Nephron (organoid): ENCODE data around the gene PROK1.

Source experiments
- H3K27ac Mint-ChIP-seq, 3 experiments: 2 replicates each; pipeline ENCODE4 v1.8.0; 2020; ENCODE audit warnings: mixed read lengths in 3 of 3, mild to moderate bottlenecking in 2 of 3, moderate library complexity in 1 of 3
- H3K27me3 Mint-ChIP-seq: 2 replicates; pipeline ENCODE4 v1.8.0; 2021; ENCODE audit warnings: low read depth, mild to moderate bottlenecking, moderate library complexity, mixed read lengths
- H3K36me3 Mint-ChIP-seq: 2 replicates; pipeline ENCODE4 v1.8.0; 2020; ENCODE audit warnings: low read depth, mixed read lengths
- H3K4me1 Mint-ChIP-seq: 2 replicates; pipeline ENCODE4 v1.8.0; 2020; ENCODE audit warnings: mixed read lengths
- H3K4me3 Mint-ChIP-seq, 3 experiments: 2 replicates each; pipeline ENCODE4 v1.8.0; 2020; ENCODE audit warnings: mild to moderate bottlenecking in 3 of 3, mixed read lengths in 3 of 3, moderate library complexity in 2 of 3
- H3K9me3 Mint-ChIP-seq: 2 replicates; pipeline ENCODE4 v1.8.0; 2020; ENCODE audit warnings: mixed read lengths
- CTCF ChIP-seq, 3 experiments: fragments of 200-600 bp; sonication (generic); IDR thresholded peaks; one replicate each; pipeline ENCODE4 v1.5.0; 2021; ENCODE audit warnings: antibody characterized with exemption in 3 of 3; ENCODE audit not compliant: unreplicated experiment in 3 of 3

The PROK1 gene

GRCh38 chr1:110474444-110474843, 23.5 kb downstream of the PROK1 start:
- H3K27ac Mint-ChIP-seq, result no peak overlapping the region
- no peaks in the 10 kb centered on the region for H3K9me3 Mint-ChIP-seq
- peaks cover 14% of the 10 kb centered on the region for H3K27me3 Mint-ChIP-seq
- no peaks in the 10 kb centered on the region for H3K4me1 Mint-ChIP-seq
- H3K4me3 Mint-ChIP-seq, result no peak overlapping the region
- no peak for TF ChIP-seq CTCF (IDR thresholded peaks at IDR 0.05; ENCODE audit: unreplicated experiment in 3 of 3)
- no peaks in the 10 kb centered on the region for H3K36me3 Mint-ChIP-seq

- TF ChIP-seq CTCF (IDR thresholded peaks at IDR 0.05; ENCODE audit: unreplicated experiment in 3 of 3), result no peak
- H3K36me3 Mint-ChIP-seq, result no peaks in the 10 kb centered on the region
- H3K4me3 Mint-ChIP-seq, result no peak overlapping the region
- no peak overlapping the region for H3K27ac Mint-ChIP-seq
- no peaks in the 10 kb centered on the region for H3K4me1 Mint-ChIP-seq
- no peaks in the 10 kb centered on the region for H3K9me3 Mint-ChIP-seq
- peaks cover 18% of the 10 kb centered on the region for H3K27me3 Mint-ChIP-seq
Observed at GRCh38 chr1:110475362-110476027, 24.5 kb downstream of the PROK1 start.

GRCh38 chr1:110476028-110476765, 25.2 kb downstream of the PROK1 start:
- Mint-ChIP-seq H3K9me3 (no peaks in the 10 kb centered on the region), H3K27ac (no peak overlapping the region), H3K36me3 (no peaks in the 10 kb centered on the region), H3K27me3 (peaks cover 15% of the 10 kb centered on the region), H3K4me3 (no peak overlapping the region), H3K4me1 (no peaks in the 10 kb centered on the region)
- TF ChIP-seq CTCF (IDR thresholded peaks at IDR 0.05; ENCODE audit: unreplicated experiment in 3 of 3), result no peak

GRCh38 chr1:110477041-110477440, 26.1 kb downstream of the PROK1 start:
- Mint-ChIP-seq H3K4me3 (no peak overlapping the region), H3K27me3 (peaks cover 18% of the 10 kb centered on the region), H3K36me3 (no peaks in the 10 kb centered on the region), H3K9me3 (no peaks in the 10 kb centered on the region), H3K27ac (no peak overlapping the region), H3K4me1 (no peaks in the 10 kb centered on the region)
- TF ChIP-seq CTCF (IDR thresholded peaks at IDR 0.05; ENCODE audit: unreplicated experiment in 3 of 3), result no peak

GRCh38 chr1:110477445-110477957, 26.6 kb downstream of the PROK1 start:
- Mint-ChIP-seq H3K9me3 (no peaks in the 10 kb centered on the region), H3K27me3 (peaks cover 23% of the 10 kb centered on the region), H3K4me3 (no peak overlapping the region), H3K27ac (no peak overlapping the region), H3K36me3 (no peaks in the 10 kb centered on the region), H3K4me1 (no peaks in the 10 kb centered on the region)
- TF ChIP-seq CTCF (IDR thresholded peaks at IDR 0.05; ENCODE audit: unreplicated experiment in 3 of 3), result no peak
